Measurements from ENCODE around the gene PIK3C2A. TPM values are rescaled to one million over a fixed set of nuclear protein-coding genes. Genes with fewer than 3 reads are reported as not detected.
A peak's percentile ranks its signal among the peaks of the same experiment; 100 is the strongest.

PIK3C2A gene
- polyA plus RNA-seq, 2 of the 4 experiments (the other 2 are of a cell fraction): 30.7 to 51.0 TPM

DNA sequence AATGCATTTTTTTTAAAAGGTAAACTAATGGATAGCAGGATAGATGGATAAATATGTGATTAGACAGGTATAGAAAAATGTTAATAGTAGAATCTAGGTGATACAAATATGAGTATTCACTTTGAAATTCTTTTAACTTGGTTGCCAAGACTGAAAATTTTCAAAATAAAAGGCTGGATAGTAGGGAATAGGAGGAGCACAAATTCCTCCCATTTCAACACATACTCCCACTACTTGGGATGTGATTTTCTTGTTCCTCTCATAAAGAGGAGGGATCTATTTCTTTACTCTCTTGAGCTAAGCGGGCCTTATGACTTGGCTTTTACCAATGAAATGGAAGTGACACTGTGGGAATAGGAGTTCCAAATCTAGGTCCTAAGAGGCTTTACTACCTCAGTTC lies 35.9 kb downstream of the PIK3C2A start:
- TF ChIP-seq RAD21 (conservative IDR thresholded peaks at IDR 0.05 in 1 of 2, IDR thresholded peaks at IDR 0.05 in 1 of 2) (no peak), HOXB5 (CRISPR knock-in tag; IDR thresholded peaks at IDR 0.05) (no peak)
- POLR2A ChIA-PET: no interaction called here
- Histone ChIP-seq H3K4me2 (0 out of 3 replicates have a peak overlapping the region, but pooled peaks have one; percentile 27), H3K9me3 (no peaks in the 10 kb centered on the region), H3K4me3 (no peak overlapping the region), H3K27ac (peak overlapping the region in 1 of 2 experiments; percentile 40; a peak in 2 of 6 replicates), H3K4me1 (peaks cover 11% of the 10 kb centered on the region; the same call in 2 of the 3 replicates)
- FAIRE-seq (no peak), ATAC-seq (no peak), DNase-seq (ENCODE audit: low read depth in 1 of 2, low spot score in 1 of 2) (no peak)
- CTCF ChIA-PET: interaction anchor here (0.6 kb wide), 1 partner anchor 42 kb away, joined by 3 read pairs; no protein-coding TSS in a partner anchor
- WGBS (ENCODE audit: missing lambda C conversion rate): 92% methylated on average over 1 of the region's 1 CpG

- peak overlapping the region in 1 of 2 experiments; percentile 40; a peak in 1 of 6 replicates for H3K27ac ChIP-seq
- ATAC-seq: no peak
- H3K4me2 ChIP-seq: 0 out of 3 replicates have a peak overlapping the region, but pooled peaks have one; percentile 27
- no peak for TF ChIP-seq RCOR1 (IDR thresholded peaks at IDR 0.05; ENCODE audit: low read depth, low read length)
- no peak for TF ChIP-seq MYC (IDR thresholded peaks at IDR 0.05; ENCODE audit: borderline replicate concordance, low read length)
- no peak for TF ChIP-seq ZC3H11A (IDR thresholded peaks at IDR 0.05)
- TF ChIP-seq ESRRA (IDR thresholded peaks at IDR 0.05; ENCODE audit: borderline replicate concordance, low read length): no peak
- TF ChIP-seq CHD4 (IDR thresholded peaks at IDR 0.05; ENCODE audit: borderline replicate concordance): no peak
- TF ChIP-seq HEYL (CRISPR knock-in tag; IDR thresholded peaks at IDR 0.05): no peak
- peak in 1 of 2 experiments; percentile 63; a peak in 1 of 4 replicates for TF ChIP-seq CEBPB (IDR thresholded peaks at IDR 0.05)
- TF ChIP-seq EP300 (IDR thresholded peaks at IDR 0.05): no peak
- TF ChIP-seq, protein P1, sequence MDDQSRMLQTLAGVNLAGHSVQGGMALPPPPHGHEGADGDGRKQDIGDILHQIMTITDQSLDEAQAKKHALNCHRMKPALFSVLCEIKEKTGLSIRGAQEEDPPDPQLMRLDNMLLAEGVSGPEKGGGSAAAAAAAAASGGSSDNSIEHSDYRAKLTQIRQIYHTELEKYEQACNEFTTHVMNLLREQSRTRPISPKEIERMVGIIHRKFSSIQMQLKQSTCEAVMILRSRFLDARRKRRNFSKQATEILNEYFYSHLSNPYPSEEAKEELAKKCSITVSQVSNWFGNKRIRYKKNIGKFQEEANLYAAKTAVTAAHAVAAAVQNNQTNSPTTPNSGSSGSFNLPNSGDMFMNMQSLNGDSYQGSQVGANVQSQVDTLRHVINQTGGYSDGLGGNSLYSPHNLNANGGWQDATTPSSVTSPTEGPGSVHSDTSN (IDR thresholded peaks at IDR 0.05): no peak
- POLR2A ChIA-PET: no interaction called here
- no peak overlapping the region for H3K4me3 ChIP-seq
- WGBS (ENCODE audit: missing lambda C conversion rate): 71% methylated on average over 2 of the region's 2 CpGs
- H3K4me1 ChIP-seq: peaks cover 11% of the 10 kb centered on the region; the same call in 2 of the 3 replicates
- no peak for FAIRE-seq
- CTCF ChIA-PET: interaction anchor here (0.6 to 1.1 kb wide), 3 partner anchors 25 to 41 kb away, joined by 3 read pairs; no protein-coding TSS in a partner anchor
- no peaks in the 10 kb centered on the region for H3K9me3 ChIP-seq
- DNase-seq (ENCODE audit: low read depth in 1 of 2, low spot score in 1 of 2): no peak
Observed at GRCh38 chr11:17171343-17171742, 36.4 kb downstream of the PIK3C2A start.

GRCh38 chr11:17169876-17170275 lies 37.9 kb downstream of the PIK3C2A start:
- ChIA-PET POLR2A (no interaction called here), CTCF (interaction anchor here (0.7 kb wide), 1 partner anchor 59 kb away, joined by 3 read pairs; no protein-coding TSS in a partner anchor)
- Histone ChIP-seq H3K4me3 (no peak overlapping the region), H3K27ac (no peak overlapping the region), H3K4me2 (no peak overlapping the region), H3K9me3 (no peaks in the 10 kb centered on the region), H3K4me1 (peaks cover 21% of the 10 kb centered on the region)
- DNase-seq (ENCODE audit: low read depth in 1 of 2, low spot score in 1 of 2): no peak
- 81% methylated on average over 1 of the region's 1 CpG for WGBS (ENCODE audit: missing lambda C conversion rate)
- ATAC-seq: no peak
- no peak for FAIRE-seq
- no peak for TF ChIP-seq ELK1 (IDR thresholded peaks at IDR 0.05; ENCODE audit: low read depth, low read length)
- TF ChIP-seq NFE2L2 (conservative IDR thresholded peaks at IDR 0.05; ENCODE audit: low read length): no peak
- TF ChIP-seq ZSCAN20 (CRISPR knock-in tag; IDR thresholded peaks at IDR 0.05): no peak
- no peak for TF ChIP-seq TFCP2L1 (CRISPR knock-in tag; IDR thresholded peaks at IDR 0.05)
- no peak for TF ChIP-seq RFX5 (IDR thresholded peaks at IDR 0.05)
- TF ChIP-seq MAX (IDR thresholded peaks at IDR 0.05): no peak
- no peak for TF ChIP-seq ZC3H11A (IDR thresholded peaks at IDR 0.05)
- TF ChIP-seq ATOH8 (CRISPR knock-in tag; IDR thresholded peaks at IDR 0.05; ENCODE audit: low read depth): no peak
- TF ChIP-seq JUN (IDR thresholded peaks at IDR 0.05): no peak
- TF ChIP-seq SREBF2 (IDR thresholded peaks at IDR 0.05): no peak
- TF ChIP-seq FOXS1 (CRISPR knock-in tag; IDR thresholded peaks at IDR 0.05): no peak
- TF ChIP-seq KDM1A (IDR thresholded peaks at IDR 0.05; ENCODE audit: low read depth): no peak
- no peak for TF ChIP-seq CHD2 (IDR thresholded peaks at IDR 0.05; ENCODE audit: low read length, partially characterized antibody)
- TF ChIP-seq RARB (CRISPR knock-in tag; IDR thresholded peaks at IDR 0.05): no peak
- TF ChIP-seq SMC3 (IDR thresholded peaks at IDR 0.05): no peak
- TF ChIP-seq KDM5A (IDR thresholded peaks at IDR 0.05): no peak
- no peak for TF ChIP-seq POLR2AphosphoS2 (conservative IDR thresholded peaks at IDR 0.05; ENCODE audit: low read length)
- TF ChIP-seq USF2 (IDR thresholded peaks at IDR 0.05): no peak
- TF ChIP-seq BCL3 (IDR thresholded peaks at IDR 0.05): no peak
